AG09309 (cell line): ENCODE results near the gene SBF1.

Experiments
- DNase-seq: peaks from one replicate; pipeline ENCODE4 v3.0.0-alpha.2; 2010; ENCODE audit warnings: low read depth
- H3K4me3 ChIP-seq: 2 replicates; pipeline ENCODE4 v1.5.1; 2011; ENCODE audit warnings: mild to moderate bottlenecking, low read depth, low read length, moderate library complexity; ENCODE audit not compliant: control insufficient read depth
- CTCF ChIP-seq: IDR thresholded peaks from 2 replicates; pipeline ENCODE4 v1.5.1; 2011; ENCODE audit warnings: mild to moderate bottlenecking, low read depth, low read length, inconsistent platforms; ENCODE audit not compliant: insufficient read depth, control insufficient read depth; ENCODE audit errors: missing control alignments

SBF1 gene

GRCh38 chr22:50513175-50513574, 38.3 kb upstream of the SBF1 start:
- no peak for TF ChIP-seq CTCF
- no peak overlapping the region for H3K4me3 ChIP-seq
- no peak for DNase-seq

GRCh38 chr22:50508897-50509296, 34.1 kb upstream of the SBF1 start:
- no peak for TF ChIP-seq CTCF
- H3K4me3 ChIP-seq, result peak overlapping the region; percentile 84
- DNase-seq, result no peak

GRCh38 chr22:50507991-50508884, 33.4 kb upstream of the SBF1 start, which contains the start of gene NCAPH2:
NCAPH2 (plus strand) TSS chr22:50508224; CDS start chr22:50508338, 114 bp downstream.
- TF ChIP-seq CTCF, result no peak
- H3K4me3 ChIP-seq, result peak within 1 kb of the TSS; percentile 100
- peak; percentile 76 for DNase-seq

GRCh38 chr22:50507421-50507990, 32.7 kb upstream of the SBF1 start, which contains the start of gene LMF2:
LMF2 (minus strand) TSS chr22:50507702; CDS start chr22:50507675, 27 bp downstream.
- peak; percentile 11 for DNase-seq
- peak within 1 kb of the TSS; percentile 100 for H3K4me3 ChIP-seq
- peak; percentile 5 for TF ChIP-seq CTCF

GRCh38 chr22:50506611-50507420, 32.0 kb upstream of the SBF1 start:
- TF ChIP-seq CTCF, result no peak
- no peak for DNase-seq

More at GRCh38 chr22:50506611-50507420, 32.0 kb upstream of the SBF1 start:
- peak overlapping the region; percentile 100 for H3K4me3 ChIP-seq
